A673 (cell line): Measurements from ENCODE around the gene OLFM1.

Source experiments
- EZH2 ChIP-seq: fragments of 200-600 bp; sonication (generic); IDR thresholded peaks from 2 replicates; pipeline ENCODE4 v1.6.1; 2017; ENCODE audit warnings: borderline replicate concordance, low read depth, mild to moderate bottlenecking, mixed read lengths, antibody characterized with exemption, low read length; ENCODE audit not compliant: poor library complexity, severe bottlenecking
- TF ChIP-seq, protein P1 (sequence below): fragments of 300-800, 200-600 bp; sonication (generic); conservative IDR thresholded peaks from 2 replicates; pipeline ENCODE4 v1.5.1; 2017; ENCODE audit warnings: low read depth, mild to moderate bottlenecking, antibody characterized with exemption, low read length, moderate library complexity, mixed read lengths

DNA sequence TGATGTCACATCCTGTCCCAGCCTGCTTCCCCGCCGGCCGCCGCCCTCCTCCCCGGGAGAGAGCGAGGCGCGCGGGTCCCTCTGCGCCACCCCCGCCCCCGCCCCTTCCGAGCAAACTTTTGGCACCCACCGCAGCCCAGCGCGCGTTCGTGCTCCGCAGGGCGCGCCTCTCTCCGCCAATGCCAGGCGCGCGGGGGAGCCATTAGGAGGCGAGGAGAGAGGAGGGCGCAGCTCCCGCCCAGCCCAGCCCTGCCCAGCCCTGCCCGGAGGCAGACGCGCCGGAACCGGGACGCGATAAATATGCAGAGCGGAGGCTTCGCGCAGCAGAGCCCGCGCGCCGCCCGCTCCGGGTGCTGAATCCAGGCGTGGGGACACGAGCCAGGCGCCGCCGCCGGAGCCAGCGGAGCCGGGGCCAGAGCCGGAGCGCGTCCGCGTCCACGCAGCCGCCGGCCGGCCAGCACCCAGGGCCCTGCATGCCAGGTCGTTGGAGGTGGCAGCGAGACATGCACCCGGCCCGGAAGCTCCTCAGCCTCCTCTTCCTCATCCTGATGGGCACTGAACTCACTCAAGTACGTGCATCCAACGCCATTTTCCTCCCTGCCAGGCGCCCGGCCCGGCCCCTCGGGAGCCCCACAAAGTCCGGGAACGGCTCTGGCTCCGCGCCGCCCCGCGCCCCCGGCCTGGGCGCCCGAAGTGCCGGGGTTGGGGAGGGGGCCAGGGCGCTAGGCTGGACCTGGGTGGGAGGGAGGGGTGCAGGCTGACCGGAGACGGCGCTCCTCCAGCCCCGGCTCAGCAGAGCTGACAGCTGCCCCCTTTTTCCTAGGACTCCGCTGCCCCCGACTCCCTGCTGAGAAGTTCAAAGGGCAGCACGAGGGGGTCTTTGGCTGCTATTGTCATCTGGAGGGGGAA, 12.0 kb upstream of the OLFM1 start:
- TF ChIP-seq, protein P1, sequence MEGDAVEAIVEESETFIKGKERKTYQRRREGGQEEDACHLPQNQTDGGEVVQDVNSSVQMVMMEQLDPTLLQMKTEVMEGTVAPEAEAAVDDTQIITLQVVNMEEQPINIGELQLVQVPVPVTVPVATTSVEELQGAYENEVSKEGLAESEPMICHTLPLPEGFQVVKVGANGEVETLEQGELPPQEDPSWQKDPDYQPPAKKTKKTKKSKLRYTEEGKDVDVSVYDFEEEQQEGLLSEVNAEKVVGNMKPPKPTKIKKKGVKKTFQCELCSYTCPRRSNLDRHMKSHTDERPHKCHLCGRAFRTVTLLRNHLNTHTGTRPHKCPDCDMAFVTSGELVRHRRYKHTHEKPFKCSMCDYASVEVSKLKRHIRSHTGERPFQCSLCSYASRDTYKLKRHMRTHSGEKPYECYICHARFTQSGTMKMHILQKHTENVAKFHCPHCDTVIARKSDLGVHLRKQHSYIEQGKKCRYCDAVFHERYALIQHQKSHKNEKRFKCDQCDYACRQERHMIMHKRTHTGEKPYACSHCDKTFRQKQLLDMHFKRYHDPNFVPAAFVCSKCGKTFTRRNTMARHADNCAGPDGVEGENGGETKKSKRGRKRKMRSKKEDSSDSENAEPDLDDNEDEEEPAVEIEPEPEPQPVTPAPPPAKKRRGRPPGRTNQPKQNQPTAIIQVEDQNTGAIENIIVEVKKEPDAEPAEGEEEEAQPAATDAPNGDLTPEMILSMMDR = no peak
- no peak for TF ChIP-seq EZH2
